HUES6 (cell line): ENCODE measurements around the gene PGAP2.
"Not testable (repeated sequence)": the region's sequence is repeated elsewhere in the genome, so short reads cannot be mapped to it uniquely, and the experiment has no call there.

Source experiments
- H3K27ac ChIP-seq: 2 replicates; pipeline ENCODE4 v1.7.0; 2013; ENCODE audit warnings: low read depth, mild to moderate bottlenecking, low read length, inconsistent platforms
- H3K27me3 ChIP-seq: 2 replicates; pipeline ENCODE4 v1.6.1; 2013; ENCODE audit warnings: low read length; ENCODE audit not compliant: control insufficient read depth, insufficient read depth
- H3K36me3 ChIP-seq: 2 replicates; pipeline ENCODE4 v1.6.1; 2013; ENCODE audit warnings: low read length; ENCODE audit not compliant: control insufficient read depth, insufficient read depth
- H3K4me1 ChIP-seq: 2 replicates; pipeline ENCODE4 v1.6.1; 2013; ENCODE audit warnings: low read length; ENCODE audit not compliant: control insufficient read depth, insufficient read depth
- H3K4me3 ChIP-seq: 2 replicates; pipeline ENCODE4 v1.5.1; 2013; ENCODE audit warnings: low read depth, low read length
- H3K9ac ChIP-seq: one replicate; pipeline ENCODE4 v1.6.1; 2013; ENCODE audit warnings: mild to moderate bottlenecking, low read length
- H3K9me3 ChIP-seq: 2 replicates; pipeline ENCODE4 v1.6.1; 2013; ENCODE audit warnings: low read depth, low read length; ENCODE audit not compliant: control insufficient read depth, insufficient read depth

The PGAP2 gene

DNA sequence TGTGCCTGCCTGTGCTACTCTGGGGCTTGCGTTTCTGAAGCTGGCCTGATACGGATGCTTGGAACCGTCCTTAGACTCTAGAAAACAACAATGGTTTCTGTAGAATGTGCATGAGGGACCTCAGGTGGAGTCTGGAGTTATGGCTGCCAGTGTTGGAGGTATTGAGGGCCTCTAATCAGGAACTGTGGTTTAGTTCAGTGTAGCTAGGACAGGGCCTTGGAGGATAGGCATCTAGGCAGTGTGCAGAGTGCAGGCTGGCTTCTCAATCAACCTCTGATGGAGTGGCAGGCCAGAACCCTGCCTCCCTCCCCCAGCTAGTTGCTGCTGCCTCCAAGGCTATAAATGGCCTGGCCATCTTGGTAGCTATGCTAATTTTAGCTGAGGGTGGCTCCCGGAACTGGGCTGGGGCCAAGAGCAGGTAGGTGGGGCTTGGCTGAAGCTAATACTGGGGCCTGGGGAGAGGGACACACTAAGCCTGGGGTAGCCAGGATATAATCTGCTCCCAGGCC lies 51.1 kb downstream of the PGAP2 start:
- H3K27ac ChIP-seq = no peak overlapping the region
- H3K27me3 ChIP-seq = peaks cover 6% of the 10 kb centered on the region; the same call in 1 of the 2 replicates
- H3K36me3 ChIP-seq = no peaks in the 10 kb centered on the region
- no peak overlapping the region for H3K9ac ChIP-seq
- H3K4me1 ChIP-seq = peaks cover 53% of the 10 kb centered on the region
- no peaks in the 10 kb centered on the region for H3K9me3 ChIP-seq
- peak overlapping the region; percentile 4; the same call in 1 of the 2 replicates for H3K4me3 ChIP-seq

DNA sequence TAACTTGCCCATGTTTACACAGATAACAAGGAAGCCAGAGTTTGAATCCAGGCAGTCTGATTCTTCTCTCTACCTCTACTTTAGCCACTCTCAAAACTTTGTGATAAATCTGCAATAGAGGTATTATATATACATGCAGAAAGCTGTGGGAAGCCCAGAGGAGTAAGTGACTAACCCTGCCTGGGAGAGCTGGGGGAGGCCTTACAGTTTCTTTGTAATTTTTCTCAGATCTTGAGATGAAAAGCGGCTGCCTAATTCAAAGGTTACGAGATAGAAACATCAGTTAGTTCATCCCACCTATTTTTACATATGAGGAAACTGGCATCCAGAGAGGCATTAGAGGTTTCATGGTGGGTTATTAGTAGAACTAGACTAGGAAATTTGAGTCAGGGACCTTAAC lies 52.0 kb downstream of the PGAP2 start:
- H3K9me3 ChIP-seq = no peaks in the 10 kb centered on the region
- no peaks in the 10 kb centered on the region for H3K36me3 ChIP-seq
- H3K27me3 ChIP-seq = peaks cover 6% of the 10 kb centered on the region; the same call in 1 of the 2 replicates
- H3K4me1 ChIP-seq = peaks cover 50% of the 10 kb centered on the region
- H3K27ac ChIP-seq = no peak overlapping the region
- H3K4me3 ChIP-seq = no peak overlapping the region
- H3K9ac ChIP-seq = no peak overlapping the region

DNA sequence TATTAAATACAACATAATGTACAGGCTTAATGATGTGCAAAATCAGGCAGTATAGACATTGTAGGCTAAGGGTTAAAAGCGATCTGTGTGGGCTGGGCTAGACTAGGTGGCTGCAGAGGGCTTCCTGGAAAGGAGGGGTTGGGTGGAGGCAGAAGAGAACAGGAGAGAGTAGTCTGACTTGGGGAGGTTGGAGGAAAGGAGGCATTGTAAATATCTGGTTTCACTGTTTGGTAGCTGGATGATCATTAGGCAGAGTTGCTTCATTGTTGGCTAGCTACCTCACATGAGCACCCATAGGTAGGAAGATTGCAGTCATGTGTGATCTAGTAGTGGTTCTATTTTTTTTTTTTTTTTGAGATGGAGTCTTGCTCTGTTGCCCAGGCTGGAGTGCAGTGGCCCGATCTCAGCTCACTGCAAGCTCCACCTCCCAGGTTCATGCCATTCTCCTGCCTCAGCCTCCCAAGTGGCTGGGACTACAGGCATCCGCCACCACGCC lies 52.6 kb downstream of the PGAP2 start:
- peaks cover 55% of the 10 kb centered on the region for H3K4me1 ChIP-seq
- H3K27me3 ChIP-seq, H3K4me3 ChIP-seq, H3K27ac ChIP-seq, H3K9me3 ChIP-seq, H3K9ac ChIP-seq, H3K36me3 ChIP-seq: not testable (repeated sequence)

DNA sequence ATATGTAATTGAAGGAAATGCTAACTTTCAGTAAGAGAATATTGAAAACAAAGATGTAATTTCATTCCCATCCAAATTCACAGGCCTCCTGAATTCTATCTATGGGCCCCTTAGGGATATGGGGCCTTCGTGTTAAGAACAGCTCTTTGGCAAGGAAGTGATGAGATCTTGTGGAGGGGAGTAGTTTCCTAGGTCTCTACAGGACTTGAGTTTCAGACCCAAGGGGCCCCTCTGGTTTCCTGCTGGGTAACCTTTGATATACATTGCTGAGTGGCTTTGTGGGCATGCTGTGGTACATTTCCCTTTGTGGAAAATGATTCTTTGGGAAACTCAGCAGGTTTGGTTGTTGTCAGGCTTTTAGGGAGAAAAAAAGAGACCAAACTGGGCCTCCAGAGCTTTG lies 53.3 kb downstream of the PGAP2 start:
- Histone ChIP-seq H3K4me1 (peaks cover 53% of the 10 kb centered on the region), H3K9ac (no peak overlapping the region), H3K36me3 (no peaks in the 10 kb centered on the region), H3K27me3 (no peaks in the 10 kb centered on the region; the same call in 1 of the 2 replicates), H3K27ac (no peak overlapping the region), H3K9me3 (no peaks in the 10 kb centered on the region), H3K4me3 (no peak overlapping the region)

DNA sequence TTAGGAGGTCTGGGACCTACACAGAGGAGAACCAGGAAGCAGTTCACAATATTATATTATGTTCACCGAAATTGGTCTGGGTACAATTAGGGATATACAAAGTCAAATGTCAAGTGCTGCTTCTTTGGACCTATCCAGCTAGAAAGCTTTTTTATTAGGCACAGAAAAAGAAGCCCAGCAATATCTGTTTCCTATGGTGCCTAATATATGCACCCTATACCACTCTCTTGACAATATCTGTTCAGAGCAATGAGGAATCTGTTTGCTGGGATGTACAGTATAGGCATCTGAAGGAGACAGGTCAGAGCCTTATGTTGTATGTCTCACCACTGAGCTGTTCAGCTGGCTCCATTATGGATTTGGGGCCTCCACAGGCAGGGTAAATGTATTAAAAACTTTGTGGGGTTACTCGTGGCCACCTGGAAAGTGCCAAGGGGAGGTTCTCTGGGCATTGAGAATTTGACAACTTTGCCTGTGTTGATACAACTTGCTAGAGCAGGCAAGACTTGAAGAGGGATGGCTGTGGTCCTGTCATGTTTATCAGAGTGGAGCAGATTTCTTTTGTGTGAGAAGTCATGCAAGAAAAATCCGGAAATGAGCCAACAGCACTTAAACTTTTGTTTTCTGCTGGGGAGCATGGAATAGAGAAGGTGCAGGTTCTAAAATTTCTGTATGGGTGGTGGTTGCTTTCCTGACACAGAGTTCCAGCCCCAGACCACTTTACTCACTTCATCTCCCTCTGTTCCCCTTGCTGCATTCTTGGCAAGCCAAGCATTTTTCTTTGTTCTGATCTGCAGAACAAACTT lies 57.2 kb downstream of the PGAP2 start:
- H3K4me3 ChIP-seq = no peak overlapping the region
- H3K36me3 ChIP-seq = no peaks in the 10 kb centered on the region
- H3K9ac ChIP-seq = no peak overlapping the region
- no peaks in the 10 kb centered on the region for H3K9me3 ChIP-seq
- no peaks in the 10 kb centered on the region for H3K27me3 ChIP-seq
- H3K27ac ChIP-seq = no peak overlapping the region
- peaks cover 34% of the 10 kb centered on the region for H3K4me1 ChIP-seq

DNA sequence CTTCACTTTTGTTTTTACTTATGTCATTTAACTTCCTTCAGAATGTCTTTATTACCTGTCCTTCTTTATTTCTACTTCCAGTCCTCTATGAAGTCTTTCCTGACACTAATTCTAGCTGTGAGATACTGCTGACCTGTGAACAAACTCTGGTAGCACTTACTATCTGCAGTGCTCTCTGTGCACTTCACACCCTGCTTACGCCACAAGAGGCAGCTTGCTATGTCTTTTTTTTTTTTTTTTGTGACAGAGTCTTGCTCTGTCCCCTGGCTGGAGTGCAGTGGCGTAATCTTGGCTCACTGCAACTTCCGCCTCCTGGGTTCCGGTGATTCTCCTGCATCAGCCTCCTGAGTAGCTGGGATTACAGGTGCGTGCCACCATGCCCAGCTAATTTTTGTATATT lies 57.8 kb downstream of the PGAP2 start:
- H3K9ac ChIP-seq = no peak overlapping the region
- H3K9me3 ChIP-seq = no peaks in the 10 kb centered on the region
- no peaks in the 10 kb centered on the region for H3K36me3 ChIP-seq
- H3K27me3 ChIP-seq = no peaks in the 10 kb centered on the region
- peaks cover 30% of the 10 kb centered on the region for H3K4me1 ChIP-seq
- H3K4me3 ChIP-seq = no peak overlapping the region
- H3K27ac ChIP-seq = no peak overlapping the region

DNA sequence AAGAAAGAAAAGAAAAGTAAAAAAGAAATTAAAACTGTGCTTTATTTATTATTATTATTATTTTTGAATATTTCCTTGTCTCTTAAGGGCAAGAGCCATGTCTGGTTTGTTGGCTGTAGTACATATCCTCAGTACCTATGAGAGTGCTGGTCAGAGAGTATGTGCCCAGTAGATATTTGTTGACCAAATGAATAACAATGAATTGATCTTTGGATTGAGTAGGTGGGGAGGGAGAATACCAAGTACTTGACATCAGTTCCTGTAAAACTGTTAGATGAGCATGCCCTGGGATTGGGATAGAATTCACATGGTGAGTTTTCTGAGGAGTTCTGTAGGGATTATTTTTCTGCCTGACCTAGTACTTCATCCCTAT lies 58.5 kb downstream of the PGAP2 start:
- no peak overlapping the region for H3K27ac ChIP-seq
- no peaks in the 10 kb centered on the region for H3K36me3 ChIP-seq
- no peak overlapping the region for H3K4me3 ChIP-seq
- no peaks in the 10 kb centered on the region for H3K27me3 ChIP-seq
- H3K9ac ChIP-seq = no peak overlapping the region
- no peaks in the 10 kb centered on the region for H3K9me3 ChIP-seq
- peaks cover 25% of the 10 kb centered on the region for H3K4me1 ChIP-seq

DNA sequence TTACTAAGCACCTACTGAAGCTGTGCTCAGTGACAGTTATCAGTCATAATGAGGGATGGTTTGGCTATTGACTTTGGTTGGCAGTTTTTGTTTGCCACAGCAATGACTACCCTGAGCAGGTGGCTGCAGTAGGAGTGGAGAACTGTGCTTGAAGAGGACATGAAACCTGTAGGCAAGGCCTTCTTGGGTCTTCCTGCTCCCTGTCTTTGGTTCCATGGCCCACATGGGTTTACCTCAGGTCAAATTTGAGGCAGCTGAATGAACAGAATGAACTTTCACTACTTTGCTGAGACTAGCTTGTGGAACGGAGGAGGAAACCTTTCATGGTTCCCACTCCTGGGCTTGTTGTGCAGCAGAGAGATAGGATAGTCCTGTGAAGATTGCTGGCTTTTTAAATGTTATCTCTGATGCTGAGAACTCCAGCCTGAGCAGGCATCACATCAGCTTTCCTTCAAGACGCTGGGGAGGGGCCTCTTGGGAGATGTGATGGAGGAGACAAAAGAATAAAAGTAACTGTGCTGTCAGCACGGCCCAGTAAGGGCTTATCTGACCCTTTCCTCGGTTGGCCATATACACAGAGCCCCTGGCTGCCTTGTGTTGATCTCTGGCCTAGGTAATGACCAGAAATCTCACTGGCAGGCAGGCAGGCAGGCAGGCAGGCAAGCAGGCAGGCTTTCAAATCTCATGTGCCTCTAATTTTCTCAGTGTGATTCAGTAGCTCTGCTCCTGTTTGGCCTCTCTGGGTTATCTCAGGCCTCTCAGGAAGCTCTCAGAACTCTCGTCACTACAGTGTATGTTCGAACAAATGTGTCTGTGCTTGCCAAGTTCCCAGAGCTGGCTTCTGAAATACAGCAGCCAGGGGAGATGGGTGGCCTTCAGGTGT lies 59.1 kb downstream of the PGAP2 start:
- Histone ChIP-seq H3K4me1 (peaks cover 21% of the 10 kb centered on the region), H3K4me3 (no peak overlapping the region), H3K36me3 (no peaks in the 10 kb centered on the region), H3K27ac (no peak overlapping the region), H3K9ac (no peak overlapping the region), H3K9me3 (no peaks in the 10 kb centered on the region), H3K27me3 (no peaks in the 10 kb centered on the region)

DNA sequence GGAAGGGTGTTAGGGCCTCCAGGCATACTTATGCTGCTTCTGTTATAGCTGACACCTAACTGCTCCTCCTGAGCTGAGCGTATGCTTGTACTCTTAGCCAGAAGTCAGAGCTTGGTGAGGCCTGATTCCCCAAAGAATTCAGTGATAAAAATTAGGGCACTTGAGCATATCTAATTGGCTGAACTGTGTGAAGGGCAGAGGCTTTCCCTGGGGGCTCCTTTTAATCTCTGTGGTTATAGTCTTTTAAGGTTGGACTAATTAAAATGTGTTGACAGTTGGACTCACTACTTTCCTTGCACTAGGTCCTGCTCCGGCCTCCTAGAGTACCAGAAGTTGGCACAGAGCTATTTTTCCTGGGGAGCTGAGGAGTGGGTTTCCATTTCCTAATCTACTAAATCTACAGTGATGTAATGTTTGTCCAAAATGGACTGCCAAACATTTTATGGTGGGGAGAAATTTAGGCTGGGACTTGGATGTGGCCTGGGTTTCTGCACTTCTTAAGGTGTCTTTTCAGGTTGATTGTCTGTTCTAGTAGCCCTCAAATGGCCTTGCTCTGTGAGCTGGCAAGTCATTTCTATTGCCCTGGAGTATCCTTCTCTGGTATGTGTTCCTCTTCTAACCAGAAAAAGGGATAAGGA lies 65.5 kb downstream of the PGAP2 start:
- no peaks in the 10 kb centered on the region for H3K36me3 ChIP-seq
- H3K27ac ChIP-seq = no peak overlapping the region
- no peaks in the 10 kb centered on the region for H3K9me3 ChIP-seq
- H3K4me3 ChIP-seq = no peak overlapping the region
- no peaks in the 10 kb centered on the region for H3K27me3 ChIP-seq
- peaks cover 14% of the 10 kb centered on the region for H3K4me1 ChIP-seq
- no peak overlapping the region for H3K9ac ChIP-seq
